Subcutaneous adipose tissue (tissue), 4 donors: ENCODE results near the gene NR1H2. TPM values are rescaled to one million over a fixed set of nuclear protein-coding genes. Genes with fewer than 3 reads are reported as not detected.

Source experiments
- CTCF ChIP-seq: fragments of 450-650 bp; IDR thresholded peaks from one replicate; pipeline ENCODE4 v1.5.1; 2016; ENCODE audit warnings: low read depth, mild to moderate bottlenecking, control low read depth, antibody characterized with exemption, moderate library complexity
- total RNA-seq, 4 donors: library from RNA; depleted of rRNA; stranded (reverse); fragments of >200 nt; gene quantifications; one replicate each; pipeline ENCODE4 v1.1.0, GENCODE V29; 2016

NR1H2 gene
- total RNA-seq, 4 donors from 2014 or later = 39.9 to 95.9 (median 75.3) TPM

DNA sequence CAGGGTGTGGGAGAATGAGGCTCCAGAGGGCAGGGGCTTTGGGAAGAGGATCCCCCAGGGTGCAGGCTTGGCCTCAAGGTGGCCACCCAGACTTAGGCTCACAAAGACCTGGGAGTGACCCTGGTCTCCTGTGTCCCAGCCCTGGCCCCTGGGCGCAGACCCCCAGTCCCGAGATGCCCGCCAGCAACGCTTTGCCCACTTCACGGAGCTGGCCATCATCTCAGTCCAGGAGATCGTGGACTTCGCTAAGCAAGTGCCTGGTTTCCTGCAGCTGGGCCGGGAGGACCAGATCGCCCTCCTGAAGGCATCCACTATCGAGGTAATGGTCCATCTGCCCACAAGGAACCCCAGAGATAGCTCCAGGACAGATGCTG lies 2.6 kb downstream of the NR1H2 start:
- no peak for TF ChIP-seq CTCF

DNA sequence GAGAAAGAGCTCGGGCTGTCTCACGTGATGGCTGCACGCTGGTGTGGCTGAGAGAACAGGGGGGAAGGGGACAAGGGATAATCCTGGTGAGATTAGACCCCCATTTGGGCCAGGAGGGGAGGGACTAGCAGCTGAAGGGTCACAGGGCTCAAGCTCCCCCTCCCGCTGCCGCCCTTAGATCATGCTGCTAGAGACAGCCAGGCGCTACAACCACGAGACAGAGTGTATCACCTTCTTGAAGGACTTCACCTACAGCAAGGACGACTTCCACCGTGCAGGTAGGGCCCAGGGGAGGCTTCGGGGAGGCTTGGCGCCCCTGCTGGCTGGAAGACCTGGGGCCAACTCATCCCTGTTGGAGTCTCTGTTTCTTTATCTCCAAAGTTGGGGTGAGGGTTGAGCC lies 3.3 kb downstream of the NR1H2 start:
- TF ChIP-seq CTCF = no peak

DNA sequence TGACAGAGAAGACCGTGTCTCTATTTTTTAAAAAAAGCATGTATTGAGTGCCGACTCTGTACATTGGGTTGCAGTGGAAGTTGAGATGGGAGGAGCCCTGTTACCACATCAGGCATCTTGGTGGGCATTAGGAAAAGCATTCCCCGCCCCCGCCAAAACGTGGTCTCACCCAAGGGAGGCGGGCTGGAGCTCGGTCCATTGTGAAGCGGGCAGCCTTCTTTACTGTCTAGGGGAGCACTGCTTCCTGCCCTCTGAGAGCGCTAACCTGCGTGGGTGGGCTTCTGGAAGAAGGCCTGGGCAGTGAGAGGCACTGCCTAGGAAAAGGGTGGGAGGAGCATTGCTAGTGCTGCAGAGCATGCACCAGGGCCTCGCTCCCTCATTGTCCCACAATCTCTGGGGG lies 3.9 kb downstream of the NR1H2 start:
- no peak for TF ChIP-seq CTCF

DNA sequence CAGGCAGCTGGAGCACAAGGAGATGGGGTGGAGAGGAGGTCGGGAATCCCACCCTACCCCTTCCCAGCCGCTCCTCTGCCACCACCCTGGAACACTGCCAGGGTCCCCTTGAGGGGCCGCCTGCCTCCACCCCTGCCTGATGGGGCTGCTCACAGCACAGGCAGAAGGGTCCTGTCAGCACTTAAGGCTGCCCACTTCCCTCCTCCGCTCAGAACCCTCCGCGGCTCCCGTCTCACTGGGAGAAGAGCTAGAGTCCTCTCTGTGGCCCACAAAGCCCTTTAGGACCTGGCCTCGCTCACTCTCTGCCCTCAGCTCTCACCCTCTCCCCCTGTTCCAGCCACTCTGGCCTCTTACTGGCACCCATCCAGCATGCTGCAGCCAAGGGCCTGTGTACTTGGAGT lies 4.5 kb downstream of the NR1H2 start:
- TF ChIP-seq CTCF = no peak

GRCh38 chr19:50381881-50382729 lies 5.8 kb downstream of the NR1H2 start:
- TF ChIP-seq CTCF = no peak

DNA sequence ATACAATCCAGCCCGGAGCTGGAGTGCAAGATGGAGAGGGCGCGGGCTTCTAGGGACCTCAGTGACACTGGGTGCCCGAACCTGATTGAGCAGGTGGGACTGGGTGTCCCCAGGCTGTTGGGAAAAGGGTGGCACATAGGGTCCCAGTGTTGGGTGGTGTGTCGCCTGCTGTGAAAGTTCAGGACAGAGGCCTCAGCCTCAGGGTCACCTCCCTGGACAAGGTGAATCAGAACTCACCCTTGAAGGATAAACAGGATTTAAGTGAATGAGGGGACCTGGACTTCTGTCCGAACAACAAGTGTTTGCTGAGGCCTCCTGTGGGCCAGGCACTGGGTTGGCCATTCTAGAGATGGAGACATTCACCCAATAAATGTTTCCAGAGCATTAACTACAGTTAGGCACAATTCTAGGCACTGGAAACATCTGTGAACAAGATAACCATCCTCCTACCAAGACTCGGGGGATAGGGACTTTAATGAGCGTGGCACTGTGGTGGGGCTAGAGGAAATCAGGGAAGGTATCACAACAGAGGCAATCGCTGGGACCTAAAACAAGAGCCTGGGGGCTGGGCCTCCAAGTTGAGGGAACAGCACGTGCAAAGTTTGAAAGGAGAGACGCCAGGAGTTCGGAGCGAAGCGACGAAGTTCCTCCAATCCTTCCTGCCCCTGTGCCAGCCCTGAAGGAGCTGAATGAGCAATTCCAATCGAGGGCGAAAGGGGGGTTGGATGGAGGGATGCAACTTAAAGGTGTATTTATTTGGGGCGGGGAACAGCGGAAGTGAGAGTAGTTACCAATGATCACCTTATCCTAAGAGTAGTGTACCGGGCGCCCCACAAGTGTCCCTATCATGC lies 7.0 kb downstream of the NR1H2 start:
- TF ChIP-seq CTCF = no peak

DNA sequence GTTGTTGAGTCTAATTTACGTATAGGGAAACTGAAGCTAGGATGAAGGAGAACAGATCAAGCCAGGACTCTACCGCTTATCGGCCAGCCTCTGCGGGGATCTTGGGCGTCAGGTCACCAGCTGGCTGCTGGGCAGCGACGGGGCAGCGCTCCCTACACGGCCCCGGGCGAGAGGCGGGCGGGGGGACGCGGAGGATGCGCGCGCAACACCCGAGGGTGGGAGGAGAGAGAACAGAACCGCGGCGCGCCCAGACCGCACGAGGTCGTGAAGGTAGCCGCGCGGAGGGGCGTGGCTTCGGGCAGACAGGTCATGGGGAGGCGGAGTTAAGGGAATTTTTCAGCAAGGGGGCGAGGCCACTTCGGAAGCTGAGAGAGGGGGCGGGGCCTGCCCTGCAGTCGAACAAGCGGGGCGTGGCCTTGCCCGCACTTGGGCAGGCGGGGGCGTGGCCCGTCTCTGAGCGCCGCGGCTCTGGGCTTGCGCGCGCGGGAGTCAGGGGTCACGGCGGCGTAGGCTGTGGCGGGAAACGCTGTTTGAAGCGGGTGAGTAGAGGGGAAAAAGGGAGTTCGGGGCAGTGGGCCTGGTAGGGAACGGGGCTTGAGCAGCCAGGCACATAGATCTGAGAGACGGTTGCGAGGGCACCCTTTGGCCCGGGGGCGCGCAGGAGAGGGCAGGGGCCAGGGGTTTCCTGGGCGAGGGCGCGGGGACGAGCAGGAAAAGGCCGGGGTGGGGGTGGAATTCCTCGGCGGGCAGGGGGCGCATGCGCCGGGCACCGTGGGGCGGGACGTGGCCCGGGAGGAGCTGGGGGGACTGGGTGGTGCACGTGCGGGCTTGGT lies 7.8 kb downstream of the NR1H2 start, which contains the start of gene POLD1:
Gene POLD1 (plus strand): TSS at position 496 of the 833 bp plus-strand sequence. CDS start 14,505 bp downstream, outside the sequence.
- TF ChIP-seq CTCF = no peak
